Epithelial cell of esophagus (primary cell): ENCODE measurements around the gene DNASE2.
"Not testable (repeated sequence)": the region's sequence is repeated elsewhere in the genome, so short reads cannot be mapped to it uniquely, and the experiment has no call there.

Experiments
- DNase-seq: peaks from one replicate; pipeline ENCODE4 v3.0.0; 2010; ENCODE audit warnings: low read depth
- H3K4me3 ChIP-seq: 2 replicates; pipeline ENCODE4 v1.5.1; 2011; ENCODE audit warnings: mild to moderate bottlenecking, low read length, control low read depth
- CTCF ChIP-seq: IDR thresholded peaks from 2 replicates; pipeline ENCODE4 v1.5.1; 2011; ENCODE audit warnings: low read depth, mild to moderate bottlenecking, low read length, control low read depth, inconsistent platforms; ENCODE audit not compliant: insufficient read depth; ENCODE audit errors: missing control alignments

Gene DNASE2

GRCh38 chr19:12893582-12893981 lies 12.3 kb upstream of the DNASE2 start:
- TF ChIP-seq CTCF: no peak
- no peak overlapping the region for H3K4me3 ChIP-seq
- no peak for DNase-seq

- no peak for TF ChIP-seq CTCF
- DNase-seq: no peak
- peak overlapping the region; percentile 94 for H3K4me3 ChIP-seq
Measured at GRCh38 chr19:12891553-12892021, 10.3 kb upstream of the DNASE2 start.

GRCh38 chr19:12890787-12891552 lies 9.7 kb upstream of the DNASE2 start, which contains the start of gene GCDH:
Gene GCDH, plus strand, starts transcription at chr19:12891160. Its CDS starts 145 bp downstream, at chr19:12891305.
- H3K4me3 ChIP-seq: peak within 1 kb of the TSS; percentile 94
- TF ChIP-seq CTCF: no peak
- peak; percentile 100 for DNase-seq

- H3K4me3 ChIP-seq: peak overlapping the region; percentile 94
Measured at GRCh38 chr19:12890299-12890786, 9.1 kb upstream of the DNASE2 start.

GRCh38 chr19:12888006-12888603 lies 6.9 kb upstream of the DNASE2 start:
- no peak for TF ChIP-seq CTCF
- no peak overlapping the region for H3K4me3 ChIP-seq
- no peak for DNase-seq

More at GRCh38 chr19:12890299-12890786, 9.1 kb upstream of the DNASE2 start:
- DNase-seq: not testable (repeated sequence)

GRCh38 chr19:12886969-12887747 lies 5.9 kb upstream of the DNASE2 start, which contains the start of gene KLF1:
Gene KLF1, minus strand, starts transcription at chr19:12887201. Its CDS starts 61 bp downstream, at chr19:12887140.
- no peak for DNase-seq
- H3K4me3 ChIP-seq: no peak within 1 kb of the TSS

More at GRCh38 chr19:12886969-12887747, 5.9 kb upstream of the DNASE2 start, which contains the start of gene KLF1:
- no peak for TF ChIP-seq CTCF
